ENCODE data around the gene METTL13.

The METTL13 gene

GRCh38 chr1:171781176-171781875, at the start of gene METTL13:
TSS of gene METTL13 (plus strand) at chr1:171781660. CDS start at chr1:171781968, 308 bp downstream.
- DNase-seq, result peak; percentile 94 to 96

- no peak for DNase-seq
These were observed 45.3 kb upstream of the METTL13 start for GRCh38 chr1:171736196-171736595.

GRCh38 chr1:171738911-171739310, 42.5 kb upstream of the METTL13 start:
- DNase-seq, result no peak

- DNase-seq, result peak in 1 of 2 experiments; percentile 3
These were observed 41.8 kb upstream of the METTL13 start for GRCh38 chr1:171739656-171740055.

- no peak for DNase-seq
These were observed 41.0 kb upstream of the METTL13 start for GRCh38 chr1:171740356-171740863.

GRCh38 chr1:171740987-171741871, 40.2 kb upstream of the METTL13 start:
- peak; percentile 6 to 23 for DNase-seq

GRCh38 chr1:171741872-171742576, 39.4 kb upstream of the METTL13 start, which contains the start of gene VAMP4:
TSS of gene VAMP4 (minus strand) at chr1:171742065. CDS start at chr1:171738414, 3,651 bp downstream.
- peak; percentile 60 to 86 for DNase-seq

GRCh38 chr1:171742577-171742922, 38.9 kb upstream of the METTL13 start:
- no peak for DNase-seq

GRCh38 chr1:171743081-171743870, 38.2 kb upstream of the METTL13 start:
- peak in 1 of 2 experiments; percentile 9 for DNase-seq

- DNase-seq, result no peak
These were observed 36.5 kb upstream of the METTL13 start for GRCh38 chr1:171744986-171745385.

GRCh38 chr1:171748651-171749050, 32.8 kb upstream of the METTL13 start:
- no peak for DNase-seq

GRCh38 chr1:171751221-171751620, 30.2 kb upstream of the METTL13 start:
- DNase-seq, result no peak

- DNase-seq, result no peak
These were observed 28.3 kb upstream of the METTL13 start for GRCh38 chr1:171753182-171753581.

GRCh38 chr1:171753685-171754352, 27.6 kb upstream of the METTL13 start:
- no peak for DNase-seq

- no peak for DNase-seq
These were observed 27.1 kb upstream of the METTL13 start for GRCh38 chr1:171754353-171754705.

- no peak for DNase-seq
These were observed 26.5 kb upstream of the METTL13 start for GRCh38 chr1:171754971-171755370.

- DNase-seq, result no peak
These were observed 24.6 kb upstream of the METTL13 start for GRCh38 chr1:171756856-171757255.

- no peak for DNase-seq
These were observed 23.4 kb upstream of the METTL13 start for GRCh38 chr1:171758011-171758410.

GRCh38 chr1:171762143-171762563, 19.3 kb upstream of the METTL13 start:
- DNase-seq, result no peak

GRCh38 chr1:171763764-171764163, 17.7 kb upstream of the METTL13 start:
- DNase-seq, result no peak

- no peak for DNase-seq
These were observed 12.3 kb upstream of the METTL13 start for GRCh38 chr1:171769171-171769570.

GRCh38 chr1:171769754-171770153, 11.7 kb upstream of the METTL13 start:
- no peak for DNase-seq
